GM12892 (cell line): ENCODE data around the gene SGF29.

Experiments used
- POLR2A ChIP-seq: IDR thresholded peaks from 2 replicates; pipeline ENCODE4 v1.6.1; 2011; ENCODE audit warnings: low read depth, low read length, control low read depth
- TAF1 ChIP-seq: IDR thresholded peaks from 2 replicates; pipeline ENCODE4 v1.6.1; 2011; ENCODE audit warnings: low read depth, mild to moderate bottlenecking, control low read depth, low read length, borderline replicate concordance

- no peak for TF ChIP-seq POLR2A
- no peak for TF ChIP-seq TAF1
Measured at GRCh38 chr16:28522792-28523191, 30.9 kb upstream of the SGF29 start.
